GM12865 (cell line): ENCODE measurements around the gene FGF3.

ENCODE experiments used
- DNase-seq: peaks from one replicate; pipeline ENCODE4 v3.0.0; 2010; ENCODE audit warnings: low read depth
- H3K4me3 ChIP-seq: 2 replicates; pipeline ENCODE4 v1.5.1; 2011; ENCODE audit warnings: mild to moderate bottlenecking, low read depth, low read length, control low read depth
- CTCF ChIP-seq: IDR thresholded peaks from 2 replicates; pipeline ENCODE4 v1.5.1; 2011; ENCODE audit warnings: low read length, control low read depth, low read depth, inconsistent platforms; ENCODE audit not compliant: insufficient read depth; ENCODE audit errors: missing control alignments

Gene FGF3

GRCh38 chr11:69812256-69812655, 7.0 kb downstream of the FGF3 start:
- TF ChIP-seq CTCF: no peak
- no peak overlapping the region for H3K4me3 ChIP-seq

GRCh38 chr11:69811431-69811830, 7.8 kb downstream of the FGF3 start:
- no peak for TF ChIP-seq CTCF
- H3K4me3 ChIP-seq: no peak overlapping the region
- DNase-seq: no peak

More at GRCh38 chr11:69812256-69812655, 7.0 kb downstream of the FGF3 start:
- no peak for DNase-seq

- H3K4me3 ChIP-seq: no peak overlapping the region
- DNase-seq: no peak
- TF ChIP-seq CTCF: no peak
Observed at GRCh38 chr11:69810289-69811118, 8.7 kb downstream of the FGF3 start.

- no peak overlapping the region for H3K4me3 ChIP-seq
- no peak for TF ChIP-seq CTCF
- no peak for DNase-seq
Observed at GRCh38 chr11:69808667-69809086, 10.5 kb downstream of the FGF3 start.

GRCh38 chr11:69807106-69807815, 12.0 kb downstream of the FGF3 start:
- H3K4me3 ChIP-seq: no peak overlapping the region
- TF ChIP-seq CTCF: no peak
- DNase-seq: no peak

GRCh38 chr11:69804769-69805508, 14.3 kb downstream of the FGF3 start:
- H3K4me3 ChIP-seq: no peak overlapping the region
- no peak for TF ChIP-seq CTCF
- DNase-seq: no peak
